IPS DF 6.9 (cell line): ENCODE results near the gene ITPR3.

Experiments used
- DNase-seq: peaks from one replicate; pipeline ENCODE4 v3.0.0-alpha.2; 2013; ENCODE audit warnings: low read depth, low spot score
- H3K27ac ChIP-seq: one replicate; pipeline ENCODE4 v1.5.1; 2013; ENCODE audit warnings: low read length, control low read depth
- H3K27me3 ChIP-seq: 2 replicates; pipeline ENCODE4 v1.6.1; 2013; ENCODE audit warnings: mild to moderate bottlenecking, low read length; ENCODE audit not compliant: control insufficient read depth, insufficient read depth
- H3K36me3 ChIP-seq: 2 replicates; pipeline ENCODE4 v1.6.1; 2013; ENCODE audit warnings: low read length; ENCODE audit not compliant: control insufficient read depth, insufficient read depth
- H3K4me1 ChIP-seq: 2 replicates; pipeline ENCODE4 v1.6.1; 2013; ENCODE audit warnings: low read length; ENCODE audit not compliant: control insufficient read depth, insufficient read depth
- H3K4me3 ChIP-seq: 2 replicates; pipeline ENCODE4 v1.5.1; 2013; ENCODE audit warnings: mild to moderate bottlenecking, low read length
- H3K9me3 ChIP-seq: 2 replicates; pipeline ENCODE4 v1.6.1; 2013; ENCODE audit warnings: low read length, inconsistent platforms; ENCODE audit not compliant: control insufficient read depth, insufficient read depth
- WGBS: extraction: QIAGEN DNeasy Blood & Tissue Kit; methylation state at CpG from one replicate; pipeline ENCODE4 v1.1.7; 2013; ENCODE audit warnings: mixed read lengths, missing lambda C conversion rate; ENCODE audit not compliant: insufficient read length, insufficient coverage; 5-methylcytosine and 5-hydroxymethylcytosine counted together

The ITPR3 gene

DNA sequence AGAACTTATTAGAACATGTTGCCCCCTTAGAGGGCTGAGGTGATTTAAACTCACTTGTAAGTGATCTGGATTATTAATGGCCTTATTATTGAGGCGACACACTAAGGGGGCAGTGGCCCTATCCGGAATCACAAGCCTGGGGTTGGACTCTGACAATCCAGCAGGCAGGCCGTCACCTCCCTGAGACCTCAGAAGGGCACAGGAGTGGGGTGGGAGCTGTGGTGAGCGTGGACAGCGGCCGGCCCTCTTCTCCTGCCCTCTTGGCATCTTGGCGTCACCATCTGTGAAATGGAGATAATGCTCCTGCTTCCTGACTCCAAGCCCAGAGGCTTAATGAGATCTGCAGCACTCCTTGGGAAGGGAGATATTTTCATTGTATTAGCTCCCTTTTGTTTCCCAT is 106.0 kb downstream of the ITPR3 start:
- WGBS, result no CpG with 5 or more reads among the region's 7 CpGs
- H3K27ac ChIP-seq, result no peak overlapping the region

DNA sequence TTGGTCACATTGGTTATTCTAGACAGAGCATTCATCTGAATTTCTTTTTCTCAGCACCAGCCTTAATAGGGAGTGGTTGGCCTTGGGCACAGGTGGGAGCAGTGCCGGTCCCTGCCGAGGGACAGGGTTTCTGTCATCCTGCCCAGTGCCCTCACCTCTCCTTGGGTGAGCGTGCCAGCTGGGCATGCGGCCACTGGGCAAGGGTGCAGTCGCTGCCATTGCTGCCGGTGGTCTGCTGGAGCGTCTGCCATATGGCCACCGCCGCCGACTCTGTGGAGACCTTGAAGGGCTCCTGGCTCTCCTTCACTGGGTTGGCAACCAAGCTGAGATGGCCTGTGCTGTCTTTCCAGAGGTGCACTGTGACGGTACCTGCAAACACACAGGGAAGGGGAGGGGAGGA is 106.8 kb downstream of the ITPR3 start:
- DNase-seq, result no peak
- peaks cover 2% of the 10 kb centered on the region for H3K4me1 ChIP-seq
- no peak overlapping the region for H3K27ac ChIP-seq
- no peaks in the 10 kb centered on the region for H3K9me3 ChIP-seq
- no CpG with 5 or more reads among the region's 11 CpGs for WGBS
- no peaks in the 10 kb centered on the region for H3K27me3 ChIP-seq
- no peaks in the 10 kb centered on the region for H3K36me3 ChIP-seq
- no peak overlapping the region for H3K4me3 ChIP-seq

More for the DNA sequence above, 106.0 kb downstream of the ITPR3 start:
- peaks cover 2% of the 10 kb centered on the region for H3K4me1 ChIP-seq
- H3K27me3 ChIP-seq, result no peaks in the 10 kb centered on the region
- H3K4me3 ChIP-seq, result no peak overlapping the region
- no peaks in the 10 kb centered on the region for H3K36me3 ChIP-seq
- H3K9me3 ChIP-seq, result no peaks in the 10 kb centered on the region
- DNase-seq, result no peak

DNA sequence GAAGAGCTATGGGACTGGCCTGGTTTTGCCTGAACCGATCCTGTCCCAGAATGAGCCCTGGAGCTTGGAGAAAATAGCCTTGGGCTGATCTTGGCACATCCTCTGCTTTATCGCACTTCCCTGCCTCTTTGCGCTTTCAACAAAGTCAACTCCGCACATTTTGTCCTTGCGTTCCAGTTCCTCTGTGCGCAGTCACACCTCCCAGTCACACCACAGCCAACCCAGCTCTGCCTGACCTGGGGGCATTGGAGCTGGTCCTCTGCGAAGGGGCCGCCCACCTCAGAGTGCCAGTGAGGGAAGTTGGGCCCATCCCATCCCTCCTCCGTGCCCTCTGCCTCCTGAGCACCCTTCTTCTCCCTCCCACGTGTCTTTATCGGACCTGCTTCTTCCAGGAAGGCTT is 107.3 kb downstream of the ITPR3 start:
- no CpG with 5 or more reads among the region's 11 CpGs for WGBS
- DNase-seq, result no peak
- no peaks in the 10 kb centered on the region for H3K36me3 ChIP-seq
- no peak overlapping the region for H3K27ac ChIP-seq
- no peaks in the 10 kb centered on the region for H3K27me3 ChIP-seq
- peaks cover 2% of the 10 kb centered on the region for H3K4me1 ChIP-seq
- H3K4me3 ChIP-seq, result no peak overlapping the region
- no peaks in the 10 kb centered on the region for H3K9me3 ChIP-seq

DNA sequence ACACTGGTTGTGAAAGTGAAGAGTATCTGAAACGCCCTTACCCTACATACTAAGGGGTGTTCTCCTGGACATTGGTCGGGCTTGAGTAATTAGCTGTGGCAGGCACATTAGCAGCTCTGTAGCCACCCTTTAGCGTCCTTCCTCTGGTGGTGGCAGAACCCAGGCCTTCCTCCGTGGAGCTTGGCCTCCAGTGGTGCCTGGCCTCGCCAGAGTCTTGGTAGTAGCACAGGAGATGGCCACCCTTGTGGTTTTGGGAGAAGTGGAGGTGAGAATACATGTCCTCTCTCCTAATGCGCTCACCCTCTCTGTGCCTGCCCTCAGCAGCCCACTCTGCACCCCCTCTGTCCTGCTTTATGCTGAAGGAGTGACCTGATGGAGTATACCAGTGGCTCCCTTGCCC is 107.9 kb downstream of the ITPR3 start:
- Histone ChIP-seq H3K4me3 (no peak overlapping the region), H3K27me3 (no peaks in the 10 kb centered on the region), H3K4me1 (peaks cover 2% of the 10 kb centered on the region), H3K27ac (no peak overlapping the region), H3K9me3 (no peaks in the 10 kb centered on the region), H3K36me3 (no peaks in the 10 kb centered on the region)
- no CpG with 5 or more reads among the region's 6 CpGs for WGBS
- DNase-seq, result no peak

DNA sequence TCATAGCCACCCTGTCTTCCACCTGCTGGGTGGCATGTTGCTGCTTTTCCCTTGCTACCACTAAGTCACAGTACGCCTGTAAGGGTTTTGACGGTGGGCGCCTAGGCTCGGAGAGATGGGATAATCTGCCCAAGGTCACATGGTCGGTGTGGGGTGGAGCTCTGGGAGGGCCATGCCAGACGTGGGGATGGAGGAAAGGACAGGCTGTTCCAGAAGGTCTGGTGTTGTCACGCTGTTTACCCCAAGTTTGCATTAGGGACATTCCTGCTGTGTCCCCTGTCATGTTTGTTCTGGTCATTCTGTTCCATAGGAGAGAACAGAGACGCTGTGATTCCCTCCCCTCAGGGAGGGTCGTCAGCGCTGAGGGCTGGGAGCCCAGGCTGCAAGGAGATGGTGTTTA is 109.5 kb downstream of the ITPR3 start:
- Histone ChIP-seq H3K4me3 (no peak overlapping the region), H3K9me3 (no peaks in the 10 kb centered on the region), H3K4me1 (no peaks in the 10 kb centered on the region), H3K36me3 (no peaks in the 10 kb centered on the region), H3K27me3 (no peaks in the 10 kb centered on the region), H3K27ac (no peak overlapping the region)
- WGBS, result no CpG with 5 or more reads among the region's 10 CpGs
- no peak for DNase-seq

DNA sequence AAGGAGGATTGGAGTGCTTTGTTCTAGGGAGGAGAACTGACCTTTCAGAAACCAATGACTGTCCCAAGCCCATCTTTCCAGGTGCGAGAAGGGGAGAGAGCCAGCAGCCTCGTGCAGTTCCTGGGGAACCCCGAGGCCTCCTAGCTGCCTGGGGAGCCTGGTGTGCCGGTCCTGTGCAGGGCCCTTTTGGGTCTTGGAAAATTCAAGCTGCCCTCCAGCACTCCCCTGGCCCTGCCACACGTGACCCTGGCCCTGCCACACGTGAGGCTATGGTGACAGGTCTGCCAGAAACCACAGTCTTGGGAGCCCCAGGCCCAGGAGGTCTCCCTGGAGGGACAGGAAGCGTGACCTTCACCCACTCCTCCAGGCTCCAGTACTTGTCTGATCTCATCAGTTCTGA is 109.9 kb downstream of the ITPR3 start:
- Histone ChIP-seq H3K27ac (no peak overlapping the region), H3K9me3 (no peaks in the 10 kb centered on the region), H3K36me3 (no peaks in the 10 kb centered on the region), H3K27me3 (no peaks in the 10 kb centered on the region), H3K4me1 (no peaks in the 10 kb centered on the region), H3K4me3 (no peak overlapping the region)
- no CpG with 5 or more reads among the region's 7 CpGs for WGBS
- DNase-seq, result no peak

DNA sequence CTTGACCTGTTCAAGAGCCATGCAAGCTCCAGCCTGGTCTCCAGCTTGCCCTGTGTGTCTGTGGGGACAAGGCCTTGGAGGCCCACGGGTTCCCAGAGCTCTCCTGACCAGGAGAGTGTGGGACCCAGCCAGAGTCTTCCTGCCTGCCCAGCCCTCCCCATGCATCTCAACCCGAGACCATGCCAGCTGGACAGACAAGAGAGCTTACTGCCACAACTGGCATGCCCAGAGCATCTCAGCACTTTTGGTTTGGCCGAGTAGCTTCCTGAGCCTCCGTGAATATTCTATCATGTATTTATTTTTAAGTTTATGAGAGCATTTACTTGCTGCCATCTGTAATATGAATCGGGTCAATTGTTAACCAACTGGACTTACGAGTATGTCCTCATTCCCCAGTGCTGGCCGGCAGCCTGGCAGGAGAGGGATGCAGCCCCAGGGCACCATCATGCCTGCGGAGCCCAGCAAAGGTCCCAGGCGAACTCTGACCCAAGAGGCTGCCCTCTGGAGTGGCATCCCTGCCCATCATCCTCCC is 110.7 kb downstream of the ITPR3 start:
- no CpG with 5 or more reads among the region's 9 CpGs for WGBS
- Histone ChIP-seq H3K27ac (no peak overlapping the region), H3K9me3 (no peaks in the 10 kb centered on the region), H3K4me1 (no peaks in the 10 kb centered on the region), H3K36me3 (no peaks in the 10 kb centered on the region), H3K4me3 (no peak overlapping the region), H3K27me3 (no peaks in the 10 kb centered on the region)
- DNase-seq, result no peak

DNA sequence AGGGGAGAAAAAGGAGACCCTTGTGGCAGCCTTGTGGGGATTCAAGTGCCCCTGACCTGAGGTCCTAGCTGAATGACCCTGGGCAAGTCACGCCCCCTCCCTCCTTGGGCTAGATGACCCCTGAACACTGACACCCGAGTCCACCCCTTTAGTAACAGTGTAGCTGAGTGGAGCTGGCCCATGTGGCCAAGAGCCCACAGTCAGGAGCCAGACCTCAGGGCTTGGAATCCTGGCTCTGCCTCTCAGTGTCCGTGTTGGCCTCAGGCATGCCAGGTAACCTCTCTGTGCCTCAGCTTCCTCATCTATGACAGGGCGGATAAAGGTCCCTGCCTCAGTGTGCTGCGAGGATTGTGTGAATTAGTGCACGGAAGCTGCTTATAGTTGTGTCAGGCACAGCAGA is 111.3 kb downstream of the ITPR3 start:
- no peaks in the 10 kb centered on the region for H3K9me3 ChIP-seq
- DNase-seq, result no peak
- no peak overlapping the region for H3K27ac ChIP-seq
- no peaks in the 10 kb centered on the region for H3K4me1 ChIP-seq
- no peaks in the 10 kb centered on the region for H3K36me3 ChIP-seq
- WGBS, result no CpG with 5 or more reads among the region's 6 CpGs
- H3K27me3 ChIP-seq, result no peaks in the 10 kb centered on the region
- H3K4me3 ChIP-seq, result no peak overlapping the region

DNA sequence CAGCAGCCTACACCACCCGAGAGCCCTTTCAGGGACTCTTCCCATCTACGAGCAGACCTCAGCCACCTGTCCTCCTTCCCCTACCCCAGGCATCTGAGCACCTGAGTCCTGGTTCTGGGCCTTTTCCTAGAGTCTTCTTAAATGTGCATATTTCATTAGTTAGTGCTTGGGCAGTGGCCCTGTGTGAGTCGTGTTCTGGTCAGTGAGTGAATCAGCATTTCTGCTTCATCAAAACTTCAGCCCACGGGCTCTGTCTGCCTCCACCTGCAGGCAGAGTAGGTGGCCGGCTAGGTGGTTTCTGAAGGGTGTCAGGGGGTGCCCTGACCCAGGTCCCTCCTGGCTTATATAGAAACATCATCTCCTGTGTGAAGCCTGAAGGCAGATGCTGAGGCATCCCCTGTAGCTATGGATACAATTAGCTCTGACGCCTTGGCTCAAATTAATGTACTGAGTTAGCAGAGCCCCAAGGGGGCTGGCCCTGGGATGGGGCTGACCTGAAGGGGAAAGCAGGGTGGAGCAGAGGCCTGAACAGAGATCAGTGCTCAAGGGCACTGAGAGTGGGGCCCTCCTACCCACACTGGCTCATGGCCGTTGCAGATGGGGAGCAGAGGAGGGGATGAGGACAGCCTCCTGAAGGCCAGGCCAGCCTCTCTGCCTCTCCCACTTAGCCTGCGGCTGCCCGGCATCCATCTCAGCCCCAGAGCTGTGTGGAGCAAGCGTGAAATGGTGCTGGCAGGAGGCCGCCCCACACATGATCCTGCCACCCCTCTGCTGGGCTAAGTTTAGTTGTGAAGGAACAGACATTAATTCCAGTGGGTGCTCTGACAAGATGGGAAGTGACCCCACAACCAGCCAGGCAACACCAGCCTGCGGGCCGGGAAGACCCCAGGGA is 111.9 kb downstream of the ITPR3 start:
- Histone ChIP-seq H3K4me3 (no peak overlapping the region), H3K9me3 (no peaks in the 10 kb centered on the region), H3K4me1 (no peaks in the 10 kb centered on the region), H3K36me3 (no peaks in the 10 kb centered on the region), H3K27me3 (no peaks in the 10 kb centered on the region), H3K27ac (no peak overlapping the region)
- no peak for DNase-seq
- WGBS, result no CpG with 5 or more reads among the region's 13 CpGs

DNA sequence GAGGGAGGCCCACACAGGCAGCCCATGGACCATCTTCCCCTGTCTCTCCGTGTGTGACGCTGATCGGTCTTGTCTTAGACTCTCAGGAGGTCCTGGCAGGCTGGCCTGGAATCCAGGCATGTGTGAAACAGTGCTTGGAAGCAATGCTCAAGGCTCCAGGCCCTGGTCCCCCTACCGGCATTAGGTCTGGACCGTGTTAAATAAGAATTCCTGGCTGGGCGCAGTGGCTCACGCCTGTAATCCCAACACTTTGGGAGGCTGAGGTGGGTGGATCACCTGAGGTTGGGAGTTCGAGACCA is 112.5 kb downstream of the ITPR3 start:
- WGBS, result no CpG with 5 or more reads among the region's 8 CpGs

DNA sequence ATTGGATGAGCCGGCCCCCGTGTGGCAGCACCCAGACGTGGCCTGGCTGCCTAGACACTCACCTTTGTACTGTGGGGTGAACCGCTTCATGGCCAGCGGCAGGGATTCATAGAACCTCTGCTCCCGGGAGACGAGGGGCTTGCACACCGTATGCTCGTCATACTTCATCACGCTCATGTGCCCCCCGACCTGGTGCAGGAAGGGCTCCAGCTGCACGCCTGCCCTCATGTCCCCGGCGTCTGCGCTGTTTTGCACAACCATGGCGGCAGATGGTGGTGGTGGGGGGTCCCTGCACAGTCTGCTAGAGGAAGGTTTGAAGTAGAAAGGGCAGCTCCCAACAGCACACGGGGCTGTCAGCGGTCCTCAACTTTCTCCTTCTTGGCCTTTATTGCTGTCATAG is 114.1 kb downstream of the ITPR3 start:
- Histone ChIP-seq H3K27me3 (no peaks in the 10 kb centered on the region), H3K9me3 (no peaks in the 10 kb centered on the region), H3K4me1 (no peaks in the 10 kb centered on the region), H3K36me3 (no peaks in the 10 kb centered on the region), H3K27ac (no peak overlapping the region), H3K4me3 (no peak overlapping the region)
- no peak for DNase-seq
- WGBS, result no CpG with 5 or more reads among the region's 18 CpGs

More for the DNA sequence above, 112.5 kb downstream of the ITPR3 start:
- H3K27me3 ChIP-seq, result no peaks in the 10 kb centered on the region
- no peaks in the 10 kb centered on the region for H3K9me3 ChIP-seq
- no peak overlapping the region for H3K27ac ChIP-seq
- no peak for DNase-seq
- H3K4me3 ChIP-seq, result no peak overlapping the region
- H3K4me1 ChIP-seq, result no peaks in the 10 kb centered on the region
- no peaks in the 10 kb centered on the region for H3K36me3 ChIP-seq
